RPMI7951 (cell line): Measurements from ENCODE around the gene ARHGAP8. TPM values are rescaled to one million over a fixed set of nuclear protein-coding genes. Genes with fewer than 3 reads are reported as not detected.

Experiments
- DNase-seq: peaks from one replicate; pipeline ENCODE4 v3.0.0-alpha.2; 2012; ENCODE audit warnings: low read depth
- total RNA-seq: library from RNA; depleted of rRNA; stranded (reverse); fragments of >200 nt; shearing (Covaris generic); gene quantifications from 2 replicates; pipeline ENCODE4 v1.2.3, GENCODE V29; 2014

ARHGAP8 gene
- total RNA-seq, 1 experiment from 2014 or later = not detected

DNA sequence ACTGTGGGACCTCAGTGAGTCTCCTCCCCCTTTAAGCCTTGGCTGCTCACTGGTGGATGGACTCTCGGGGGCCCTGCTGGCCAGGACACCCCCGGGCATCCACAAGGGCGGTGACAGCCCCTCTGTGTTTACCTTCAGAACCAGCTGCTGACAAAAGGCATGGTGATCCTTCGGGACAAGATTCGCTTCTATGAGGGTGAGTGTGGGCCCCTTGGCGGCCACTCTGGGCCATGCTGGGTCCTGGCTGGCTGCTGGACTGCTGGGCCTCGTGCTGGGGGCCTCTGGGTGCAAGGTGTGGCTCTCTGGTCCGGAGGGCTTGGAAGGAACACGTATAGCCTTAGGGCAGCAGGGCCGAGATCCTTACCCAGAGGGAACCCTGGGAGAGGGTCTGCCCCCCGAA is 25.9 kb upstream of the ARHGAP8 start:
- DNase-seq = no peak

DNA sequence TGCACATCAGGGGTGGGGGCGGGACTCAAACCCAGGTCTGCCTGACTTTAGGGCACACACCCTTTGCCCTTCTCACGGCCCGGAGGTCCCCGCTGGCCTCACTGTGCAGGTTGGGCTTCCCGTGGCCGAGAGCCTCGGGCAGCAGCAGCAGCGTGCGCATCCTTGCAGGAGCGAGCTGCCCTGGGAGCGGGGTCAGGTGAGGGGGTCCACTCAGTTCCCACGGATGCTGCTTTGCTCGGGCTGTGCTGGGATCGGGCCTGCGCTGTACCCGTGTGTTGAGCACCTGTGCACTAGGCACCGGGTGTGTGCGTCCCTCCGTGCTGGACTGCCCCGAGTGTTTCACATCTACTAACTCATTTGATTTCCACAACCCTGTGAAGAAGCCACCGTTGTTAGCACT is 25.2 kb upstream of the ARHGAP8 start:
- DNase-seq = no peak

DNA sequence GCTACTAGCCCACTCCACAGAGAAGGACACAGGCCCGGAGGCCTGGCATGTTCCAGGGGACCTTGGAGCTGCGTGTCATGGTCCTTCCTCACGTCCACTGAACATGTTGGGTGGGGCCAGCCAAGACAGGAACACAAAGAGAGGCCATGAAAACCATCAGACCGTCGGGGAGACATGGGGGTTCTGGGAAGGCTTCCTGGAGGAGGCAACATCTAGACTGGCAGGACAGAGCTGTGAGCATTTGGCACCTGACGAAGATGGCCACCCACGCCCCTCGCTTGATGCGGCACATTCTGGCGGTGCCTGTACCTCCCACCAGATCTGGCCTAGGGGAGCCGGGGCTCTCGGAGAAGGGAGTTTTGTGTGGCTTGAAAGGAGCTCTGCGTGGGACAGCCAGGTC is 24.7 kb upstream of the ARHGAP8 start:
- DNase-seq = no peak

DNA sequence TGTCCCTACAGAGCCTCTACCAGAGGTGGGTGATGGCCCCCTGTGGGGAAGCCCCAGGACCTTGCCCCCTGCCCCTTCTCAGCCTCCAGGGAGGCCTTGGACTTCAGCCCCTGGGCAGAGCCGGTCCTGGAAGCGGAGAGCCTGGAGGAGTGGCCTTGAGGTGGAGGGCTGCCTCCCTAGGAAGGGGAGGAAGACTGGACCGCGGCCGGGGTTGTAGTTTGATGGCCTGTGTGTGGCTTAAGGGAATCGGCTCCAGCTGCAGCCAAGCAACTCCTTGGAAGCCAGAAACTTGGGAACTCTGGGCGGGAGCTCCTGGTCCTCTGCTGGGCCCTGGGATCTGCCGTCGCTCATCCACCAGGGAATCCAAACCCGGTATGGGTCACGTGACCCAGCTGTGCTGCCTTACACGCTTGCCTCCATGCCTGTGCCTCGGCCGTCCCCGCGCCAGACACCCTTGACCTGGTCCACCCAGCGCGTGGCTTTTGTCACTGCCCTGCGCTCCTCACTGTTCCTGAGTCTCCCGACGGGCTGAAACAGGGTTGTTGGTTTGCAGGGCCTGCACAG is 23.5 kb upstream of the ARHGAP8 start:
- no peak for DNase-seq

DNA sequence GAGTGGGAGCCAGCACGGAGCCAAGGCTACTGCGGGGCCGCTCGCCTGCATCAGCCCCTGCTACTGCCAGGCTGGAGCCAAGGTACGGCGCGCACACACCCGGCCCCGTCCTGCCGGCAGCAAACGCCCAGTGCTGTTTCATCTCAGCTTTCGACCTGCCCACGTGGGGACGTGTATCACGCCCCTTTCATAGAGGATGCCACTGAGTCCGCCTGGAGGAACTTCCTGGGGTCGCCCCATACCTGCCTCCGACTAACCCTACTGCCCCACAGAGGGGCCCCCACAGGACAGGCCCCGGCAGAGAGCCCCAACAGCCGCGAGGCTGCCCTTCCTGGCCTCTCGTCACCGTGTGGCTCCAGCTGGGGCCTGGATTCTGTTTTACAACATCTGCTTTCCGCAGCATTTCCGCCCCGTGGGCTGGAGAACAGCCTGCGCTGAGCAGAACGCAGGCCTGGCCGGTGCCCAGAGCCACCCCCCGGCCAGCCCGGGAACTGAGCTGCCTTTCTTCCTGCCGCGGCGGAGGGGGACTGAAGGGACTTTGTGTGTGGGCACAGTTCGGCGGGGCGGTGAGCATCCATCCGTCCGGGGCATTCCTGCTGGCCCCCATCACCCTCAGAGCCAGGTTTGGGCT is 22.9 kb upstream of the ARHGAP8 start:
- DNase-seq = no peak

DNA sequence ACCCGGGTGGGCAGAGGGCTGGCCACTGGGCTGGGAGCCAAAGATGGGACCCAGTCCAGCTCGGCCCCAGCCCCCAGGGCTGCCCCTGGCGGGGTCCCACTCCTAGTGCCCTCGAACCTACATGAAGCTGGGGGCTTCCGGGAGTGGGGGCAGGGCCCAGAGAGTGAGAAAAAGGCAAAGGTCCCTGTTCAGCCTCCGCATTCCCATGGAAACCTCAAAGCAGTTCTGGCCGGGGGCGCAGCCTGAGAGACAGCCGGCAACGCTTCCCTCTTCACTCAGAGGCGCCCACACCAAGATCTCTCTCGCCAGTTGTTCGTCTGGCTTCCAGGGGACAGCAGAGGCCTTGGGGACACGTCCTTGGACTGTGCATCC is 22.4 kb upstream of the ARHGAP8 start:
- DNase-seq = no peak

DNA sequence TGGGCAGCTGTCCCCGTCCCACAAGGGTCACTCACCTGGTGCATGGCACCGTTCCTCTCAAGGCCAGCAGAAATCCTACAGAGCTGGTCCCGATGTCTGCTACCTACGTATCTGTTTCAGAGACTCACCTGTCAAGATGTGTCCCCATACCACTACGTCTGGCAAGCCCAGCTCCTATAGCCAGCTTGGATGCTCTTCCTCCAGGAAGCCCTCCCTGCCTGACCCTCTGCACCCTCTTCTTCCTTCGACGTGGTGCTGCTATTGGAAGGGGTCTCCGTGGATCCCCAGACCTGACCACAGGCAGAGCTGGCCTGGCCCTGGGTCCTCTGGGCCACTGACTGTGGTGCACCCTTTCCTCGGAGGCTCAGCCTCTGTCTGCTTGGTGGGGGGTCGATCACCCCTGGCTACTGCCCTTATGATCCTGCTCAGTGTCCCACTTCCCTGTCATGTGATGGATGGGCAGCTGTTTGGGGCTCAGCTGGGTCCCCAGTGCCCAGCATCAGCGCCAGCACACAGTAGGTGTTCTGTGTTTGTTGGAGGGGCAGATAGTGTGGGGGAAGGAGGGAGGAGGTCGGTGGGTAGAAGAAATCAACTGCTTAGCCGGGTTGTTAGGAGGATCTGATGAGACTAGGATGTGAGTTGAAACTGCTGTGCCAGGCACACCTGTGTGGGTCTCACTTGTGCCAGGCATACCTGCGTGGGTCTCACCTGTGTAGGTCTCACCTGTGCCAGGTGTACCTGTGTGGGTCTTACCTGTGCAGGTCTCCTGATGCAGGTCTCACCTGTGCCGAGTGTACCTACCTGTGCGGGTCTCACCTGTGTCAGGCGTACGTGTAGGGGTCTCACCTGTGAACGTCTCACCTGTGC is 21.7 kb upstream of the ARHGAP8 start:
- no peak for DNase-seq

DNA sequence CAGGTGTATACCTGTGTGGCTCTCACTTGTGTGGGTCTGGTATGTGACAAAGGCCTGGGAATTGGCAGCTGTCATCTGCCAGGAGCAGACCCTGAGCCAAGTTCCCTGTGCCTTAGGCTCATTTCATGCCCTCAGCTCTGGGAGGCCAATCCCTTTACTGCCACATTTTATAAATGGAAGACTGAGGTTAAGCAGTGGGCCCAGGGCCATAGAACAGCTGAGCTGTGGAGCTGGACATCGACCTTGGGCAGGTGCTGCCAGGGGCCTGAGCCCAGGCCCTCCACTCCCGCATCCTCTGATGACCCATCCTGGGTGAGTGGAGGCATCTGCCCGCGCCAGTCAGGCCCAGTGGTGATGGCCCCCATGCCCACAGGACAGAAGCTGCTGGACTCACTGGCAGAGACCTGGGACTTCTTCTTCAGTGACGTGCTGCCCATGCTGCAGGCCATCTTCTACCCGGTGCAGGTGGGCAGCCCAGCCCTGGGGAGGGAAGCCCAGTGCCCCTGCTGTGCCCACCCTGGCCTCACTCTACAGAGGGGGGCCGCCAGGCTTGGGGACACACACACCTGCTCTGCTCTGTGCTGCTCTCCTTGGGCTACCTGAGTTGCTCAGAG is 20.9 kb upstream of the ARHGAP8 start:
- no peak for DNase-seq

DNA sequence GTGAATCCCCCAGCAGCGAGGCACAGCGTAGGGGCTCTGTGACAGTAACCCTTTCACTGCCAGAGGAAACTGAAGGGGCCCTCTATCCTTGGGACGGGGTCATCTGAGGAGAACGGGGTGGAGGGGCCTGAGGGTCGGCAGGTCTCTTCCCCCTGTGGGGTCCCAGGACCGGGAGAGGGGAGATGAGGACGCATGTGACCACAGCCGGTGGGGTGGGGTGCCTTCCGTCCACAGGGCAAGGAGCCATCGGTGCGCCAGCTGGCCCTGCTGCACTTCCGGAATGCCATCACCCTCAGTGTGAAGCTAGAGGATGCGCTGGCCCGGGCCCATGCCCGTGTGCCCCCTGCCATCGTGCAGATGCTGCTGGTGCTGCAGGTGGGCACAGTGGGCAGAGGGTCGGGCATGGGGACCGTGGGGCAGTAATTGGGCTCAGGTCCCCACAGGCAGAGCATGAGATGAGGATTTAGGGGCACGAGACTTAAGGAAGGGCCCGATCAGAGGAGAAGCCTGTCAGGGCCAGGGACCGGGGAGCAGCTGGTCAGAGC is 20.3 kb upstream of the ARHGAP8 start:
- DNase-seq = no peak

DNA sequence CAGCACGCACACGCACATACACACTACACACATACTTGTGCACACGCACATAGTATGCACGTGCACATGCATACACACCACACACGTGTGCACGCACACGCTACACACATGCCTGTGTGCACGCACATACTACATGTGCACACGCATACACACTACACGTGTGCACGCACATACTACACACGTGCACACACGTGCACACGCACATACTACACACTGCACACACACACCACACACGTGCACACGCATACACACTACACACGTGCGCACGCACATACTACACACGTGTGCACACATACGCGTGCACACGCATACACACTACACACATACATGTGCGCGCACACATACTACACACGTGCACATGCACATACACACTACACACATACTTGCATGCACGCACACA is 19.7 kb upstream of the ARHGAP8 start:
- no peak for DNase-seq

DNA sequence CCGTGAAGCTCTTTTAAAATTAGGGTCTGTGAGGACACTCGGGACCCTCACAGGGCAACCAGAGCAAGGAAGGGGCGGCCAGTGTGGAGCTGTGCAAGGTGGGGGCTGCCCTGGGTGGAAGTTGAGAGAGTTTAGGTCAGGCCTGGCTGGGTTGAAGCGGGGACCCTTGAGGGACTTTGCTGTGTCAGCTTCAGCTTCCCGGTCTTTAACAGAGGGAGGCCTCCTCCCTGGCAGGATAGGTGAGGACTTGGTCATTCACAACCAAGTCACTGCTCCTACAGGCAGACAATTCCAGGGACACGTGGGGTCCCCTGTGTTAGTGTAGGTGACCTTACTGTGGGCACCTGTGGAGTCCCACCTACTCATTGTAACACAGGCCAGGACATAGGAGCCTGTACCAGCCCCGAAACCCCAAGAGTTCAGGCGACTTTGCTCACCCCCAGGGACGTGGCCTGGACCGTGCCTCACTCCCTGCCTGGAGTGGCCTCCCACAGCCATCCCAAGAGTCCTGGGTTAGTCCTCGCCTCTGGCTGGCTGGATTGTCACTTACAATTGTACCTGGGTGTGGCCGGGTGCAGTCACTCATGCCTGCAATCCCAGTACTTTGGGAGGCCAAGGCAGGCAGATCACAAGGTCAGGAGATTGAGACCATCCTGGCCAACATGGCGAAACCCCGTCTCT is 18.8 kb upstream of the ARHGAP8 start:
- DNase-seq = no peak

DNA sequence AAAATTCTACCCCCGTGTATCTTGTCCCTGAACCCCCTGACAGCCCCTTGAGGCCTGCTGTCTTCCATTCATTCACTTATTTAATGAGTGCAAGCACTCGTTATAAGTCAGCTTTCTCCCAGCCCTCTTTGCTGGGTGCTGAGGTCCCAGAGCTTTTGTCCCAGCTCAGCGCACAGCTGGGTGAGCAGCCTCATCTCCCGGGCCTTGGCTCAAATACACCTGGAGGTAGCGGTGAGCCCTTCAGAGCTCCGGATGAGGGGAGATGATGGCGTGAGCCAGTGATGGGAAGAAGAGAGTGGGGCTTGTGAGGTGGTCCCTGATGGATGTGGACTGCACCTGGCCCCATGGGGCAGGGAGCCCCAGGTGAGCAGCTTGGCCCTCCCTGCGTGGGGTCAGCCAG is 18.1 kb upstream of the ARHGAP8 start:
- no peak for DNase-seq

DNA sequence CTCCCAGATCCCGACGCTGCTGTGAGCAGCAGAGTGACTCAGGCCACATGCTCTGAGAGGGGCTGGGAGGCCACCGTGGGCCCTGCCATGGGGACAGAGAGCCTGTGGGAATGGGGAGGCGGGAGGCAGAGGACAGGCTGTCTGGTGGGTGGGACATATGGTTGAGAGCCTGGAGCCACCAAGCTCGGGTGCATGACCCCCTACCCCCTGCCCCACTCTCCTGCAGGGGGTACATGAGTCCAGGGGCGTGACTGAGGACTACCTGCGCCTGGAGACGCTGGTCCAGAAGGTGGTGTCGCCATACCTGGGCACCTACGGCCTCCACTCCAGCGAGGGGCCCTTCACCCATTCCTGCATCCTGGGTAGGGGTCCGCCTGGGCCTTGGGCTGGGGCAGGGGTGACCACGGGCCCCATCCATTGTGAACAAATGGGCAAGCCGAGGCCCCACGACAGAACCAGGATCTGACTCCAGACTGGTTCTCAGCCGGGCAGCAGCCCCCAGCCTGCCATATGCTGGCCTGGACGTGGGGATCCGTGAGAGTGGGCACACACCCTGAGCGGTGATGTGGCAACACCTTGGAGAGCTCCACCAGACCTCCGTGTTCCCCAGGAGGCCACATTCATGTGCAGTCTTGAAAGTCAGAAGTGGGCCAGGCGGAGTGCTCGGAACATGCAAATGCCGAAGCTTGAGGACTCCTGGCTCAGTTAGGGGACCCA is 17.4 kb upstream of the ARHGAP8 start:
- DNase-seq = no peak

DNA sequence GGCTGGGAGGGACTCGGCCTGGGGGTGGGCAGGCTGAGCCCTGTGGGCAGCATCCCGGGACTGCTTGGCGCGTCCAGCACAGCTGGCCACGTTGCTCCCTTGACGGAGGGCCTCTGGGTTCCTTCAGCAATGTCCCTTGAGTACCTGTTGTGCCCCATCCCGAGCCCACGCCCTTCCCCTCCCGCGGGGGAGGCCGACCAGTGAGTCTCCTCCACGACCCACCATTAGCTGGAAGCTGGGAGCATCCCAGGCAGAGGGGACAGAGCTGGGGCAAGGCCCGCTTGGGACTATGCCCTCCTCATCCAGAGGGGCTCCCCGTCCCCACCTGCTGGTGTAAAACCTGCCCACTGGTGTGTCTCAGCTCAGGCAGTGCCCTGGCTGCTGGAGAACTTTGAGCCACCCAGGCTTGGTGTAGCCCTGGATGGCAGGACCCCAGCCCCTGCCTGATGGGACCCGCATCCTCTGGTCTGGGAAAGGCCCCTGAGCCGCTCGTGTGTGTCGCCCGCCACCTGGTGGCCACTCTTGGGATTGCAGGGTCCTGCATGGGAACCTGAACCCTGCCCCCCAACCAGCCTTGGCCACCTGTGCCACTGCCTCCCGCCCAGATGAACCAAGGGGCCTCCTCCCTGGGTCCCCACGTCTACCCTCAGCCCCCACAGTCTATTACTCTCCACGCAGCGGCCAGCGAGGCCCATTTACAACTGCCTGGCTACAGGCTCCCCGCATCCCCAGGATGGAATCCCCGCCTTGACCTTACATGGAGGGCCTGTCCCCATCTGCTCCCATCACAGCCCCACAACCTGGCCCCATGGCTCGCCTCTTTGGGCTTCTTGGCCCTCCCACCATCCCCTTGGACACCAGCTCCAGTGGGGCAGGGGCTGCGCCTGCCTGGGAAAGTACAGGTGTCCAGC is 16.6 kb upstream of the ARHGAP8 start:
- peak; percentile 24 for DNase-seq

DNA sequence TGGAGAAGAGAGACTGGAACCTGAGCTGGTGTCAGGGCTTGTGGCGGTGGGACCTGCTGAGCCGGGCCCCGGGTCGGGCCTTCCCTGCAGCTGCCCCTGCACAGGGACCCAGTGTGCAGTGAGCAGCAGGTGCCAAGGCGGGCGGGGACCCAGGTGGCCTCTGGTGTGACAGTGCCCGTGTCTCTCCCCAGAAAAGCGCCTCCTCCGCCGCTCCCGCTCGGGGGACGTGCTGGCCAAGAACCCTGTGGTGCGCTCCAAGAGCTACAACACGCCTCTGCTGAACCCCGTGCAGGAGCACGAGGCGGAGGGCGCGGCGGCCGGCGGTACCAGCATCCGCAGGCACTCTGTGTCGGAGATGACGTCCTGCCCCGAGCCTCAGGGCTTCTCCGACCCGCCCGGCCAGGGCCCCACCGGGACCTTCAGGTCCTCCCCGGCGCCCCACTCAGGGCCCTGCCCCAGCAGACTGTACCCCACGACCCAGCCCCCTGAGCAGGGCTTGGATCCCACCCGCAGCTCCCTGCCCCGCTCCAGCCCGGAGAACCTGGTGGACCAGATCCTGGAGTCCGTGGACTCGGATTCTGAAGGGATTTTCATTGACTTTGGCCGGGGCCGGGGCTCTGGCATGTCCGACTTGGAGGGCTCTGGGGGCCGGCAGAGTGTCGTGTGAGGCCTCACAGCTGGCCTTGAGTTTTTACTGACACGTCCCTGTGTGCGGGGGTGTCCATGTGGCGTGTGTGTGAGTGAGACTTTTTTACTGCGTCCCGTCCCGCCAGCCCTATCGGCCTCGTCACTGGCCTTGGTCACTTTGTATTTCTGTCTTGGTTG is 15.6 kb upstream of the ARHGAP8 start:
- DNase-seq = no peak

DNA sequence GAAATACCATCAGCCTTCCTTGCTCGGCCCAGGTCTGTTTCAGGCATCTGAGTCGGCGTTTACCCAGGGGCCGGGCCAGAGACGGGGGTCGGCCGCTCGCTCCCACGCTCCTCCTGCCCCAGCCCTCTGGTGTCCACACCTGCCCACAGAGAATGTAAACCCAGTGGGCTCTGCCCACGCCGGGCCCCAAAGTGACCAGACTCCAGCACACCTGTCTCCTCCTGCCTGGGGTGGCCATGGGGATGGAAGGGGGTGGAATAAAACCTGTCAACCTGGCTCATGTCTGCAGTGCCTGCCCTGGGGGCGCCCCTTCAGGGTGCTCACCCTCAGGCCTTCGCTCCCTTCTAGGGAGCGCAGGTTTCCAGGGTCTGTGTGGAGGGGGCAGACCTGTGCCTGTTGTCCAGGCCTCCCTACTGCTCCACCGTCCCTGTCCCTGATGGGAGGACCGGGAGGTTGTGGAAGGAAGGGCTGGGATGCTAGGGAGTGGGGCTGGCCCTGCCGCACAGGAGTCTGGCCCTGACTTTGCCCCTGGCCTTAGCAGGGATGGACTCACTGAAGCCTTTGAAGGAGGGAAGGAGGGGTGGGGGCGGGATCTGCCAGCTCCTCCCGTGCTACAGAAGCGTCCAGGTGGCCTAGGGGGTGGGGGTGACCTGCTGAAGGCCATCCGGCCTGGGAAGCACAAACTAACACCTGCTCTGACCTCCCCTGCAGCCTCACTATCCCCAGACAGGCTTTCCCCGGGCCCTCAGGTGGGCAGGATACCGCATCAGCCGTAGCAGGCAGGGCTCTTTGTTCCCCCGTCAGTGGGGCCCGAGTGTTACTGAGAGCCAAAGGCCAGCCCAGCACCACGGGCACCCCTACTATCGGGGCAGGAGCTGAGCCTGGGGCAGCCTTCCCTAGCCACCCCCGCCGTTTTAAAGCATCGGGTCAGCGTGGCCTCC is 14.7 kb upstream of the ARHGAP8 start:
- no peak for DNase-seq

DNA sequence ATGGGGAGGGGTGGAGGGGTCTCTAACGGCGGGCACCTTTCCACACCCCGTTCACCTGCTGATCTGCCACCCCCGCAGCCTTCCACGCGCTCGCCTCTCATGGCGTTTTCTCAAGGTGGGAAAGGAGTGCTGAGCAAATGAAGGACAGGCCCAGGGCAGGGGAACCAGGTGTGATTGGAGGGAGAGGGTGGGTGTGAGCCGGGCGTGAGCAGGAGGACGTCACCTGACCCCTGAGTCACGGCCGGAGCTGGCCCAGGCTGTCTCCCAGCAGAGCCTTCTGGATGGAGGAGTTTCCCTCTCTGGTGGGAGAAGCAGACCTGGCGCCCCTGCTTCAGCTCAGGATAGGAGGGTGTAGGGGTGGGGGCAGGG is 14.0 kb upstream of the ARHGAP8 start:
- DNase-seq = no peak

DNA sequence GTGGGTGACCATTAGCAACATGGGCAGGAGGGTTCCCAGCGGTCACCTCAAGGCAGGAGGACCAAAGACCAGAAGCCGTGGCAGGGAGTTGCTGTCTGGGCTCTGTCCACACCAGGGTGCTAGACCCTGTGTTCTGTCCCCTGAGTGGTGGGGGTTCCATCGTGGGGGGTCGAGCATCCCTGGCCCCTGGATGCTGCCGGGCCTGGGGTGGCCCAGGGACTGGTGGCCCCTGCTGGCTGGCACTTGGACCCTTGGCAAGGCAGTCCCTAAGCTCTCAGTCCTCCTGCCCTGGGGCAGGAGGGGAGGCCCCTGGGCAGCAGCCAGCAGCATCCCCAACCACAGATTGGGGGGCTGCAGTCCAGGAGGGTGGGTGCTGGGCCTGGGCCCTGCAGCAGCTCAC is 13.4 kb upstream of the ARHGAP8 start:
- no peak for DNase-seq
